Measurements from ENCODE around the gene RGS14.

DNA sequence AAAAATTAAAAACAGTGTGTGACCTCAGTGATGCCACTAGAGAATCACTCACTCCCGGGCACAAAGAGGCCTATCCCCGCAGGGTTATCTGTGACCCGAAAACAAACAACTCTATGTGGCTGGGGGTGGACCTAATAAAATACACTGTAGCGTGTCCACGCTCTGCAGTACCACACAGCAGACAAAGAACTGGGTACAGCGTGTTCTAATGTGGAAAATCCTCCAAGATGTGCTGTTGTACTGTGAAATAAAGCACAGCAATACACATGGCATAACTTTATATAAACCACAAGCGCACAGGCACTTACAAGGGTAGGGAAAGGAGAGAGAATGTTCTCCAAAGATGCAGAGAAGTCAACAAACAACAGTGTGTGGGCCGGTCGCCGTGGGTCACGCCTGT lies 18.4 kb downstream of the RGS14 start:
- TF ChIP-seq CTCF (IDR thresholded peaks at IDR 0.05) (no peak), POLR2AphosphoS5 (IDR thresholded peaks at IDR 0.05) (no peak)
